GM21447 (cell line): ENCODE data around the gene RNF4.
A peak's percentile ranks its signal among the peaks of the same experiment; 100 is the strongest.
"Not testable (repeated sequence)": the region's sequence is repeated elsewhere in the genome, so short reads cannot be mapped to it uniquely, and the experiment has no call there.

Source experiments
- ATAC-seq: cut with Tn5 transposase; IDR thresholded peaks from one replicate; pipeline ENCODE4 v1.9.1; 2021; ENCODE audit not compliant: unreplicated experiment

Gene RNF4

DNA sequence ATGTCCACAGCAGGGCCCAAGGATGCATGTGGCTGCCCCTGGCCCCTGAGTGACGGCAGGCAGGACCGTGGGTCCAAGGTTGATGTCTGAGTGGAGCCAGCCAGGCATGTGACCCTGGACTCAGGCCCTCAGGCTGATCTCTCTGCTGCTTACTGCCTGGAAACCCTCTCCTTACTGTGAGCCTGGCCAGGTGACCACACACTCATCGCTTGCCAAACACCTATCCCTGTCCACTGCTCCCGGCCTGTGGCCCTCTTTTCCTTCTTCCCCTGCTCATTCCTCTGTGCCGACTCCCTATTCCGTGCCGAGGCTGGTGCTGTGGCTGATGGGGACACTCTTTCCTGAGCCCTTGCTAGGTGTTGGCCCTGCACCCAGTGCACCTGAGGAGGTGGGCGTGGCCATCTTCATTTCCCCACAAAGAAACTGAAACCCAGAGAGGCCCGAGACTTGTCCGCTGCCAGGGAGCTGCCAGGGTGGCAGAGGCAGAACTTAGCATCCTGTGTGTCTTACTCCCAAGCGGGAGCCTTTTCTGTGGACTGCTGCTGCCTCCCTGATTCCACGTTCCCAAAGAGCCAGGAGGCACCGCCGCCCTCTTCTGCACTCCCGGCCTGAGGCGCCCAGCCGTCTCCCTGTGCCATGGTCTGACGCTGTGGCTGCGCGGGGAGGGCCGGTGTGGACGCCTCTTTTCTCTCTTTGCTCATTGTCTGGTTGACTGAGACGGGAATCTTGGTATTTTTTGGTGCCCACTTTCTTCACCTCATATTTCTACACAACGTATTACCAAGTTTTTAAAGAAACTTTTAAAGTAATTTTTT lies 11.2 kb upstream of the RNF4 start:
- no peak for ATAC-seq

DNA sequence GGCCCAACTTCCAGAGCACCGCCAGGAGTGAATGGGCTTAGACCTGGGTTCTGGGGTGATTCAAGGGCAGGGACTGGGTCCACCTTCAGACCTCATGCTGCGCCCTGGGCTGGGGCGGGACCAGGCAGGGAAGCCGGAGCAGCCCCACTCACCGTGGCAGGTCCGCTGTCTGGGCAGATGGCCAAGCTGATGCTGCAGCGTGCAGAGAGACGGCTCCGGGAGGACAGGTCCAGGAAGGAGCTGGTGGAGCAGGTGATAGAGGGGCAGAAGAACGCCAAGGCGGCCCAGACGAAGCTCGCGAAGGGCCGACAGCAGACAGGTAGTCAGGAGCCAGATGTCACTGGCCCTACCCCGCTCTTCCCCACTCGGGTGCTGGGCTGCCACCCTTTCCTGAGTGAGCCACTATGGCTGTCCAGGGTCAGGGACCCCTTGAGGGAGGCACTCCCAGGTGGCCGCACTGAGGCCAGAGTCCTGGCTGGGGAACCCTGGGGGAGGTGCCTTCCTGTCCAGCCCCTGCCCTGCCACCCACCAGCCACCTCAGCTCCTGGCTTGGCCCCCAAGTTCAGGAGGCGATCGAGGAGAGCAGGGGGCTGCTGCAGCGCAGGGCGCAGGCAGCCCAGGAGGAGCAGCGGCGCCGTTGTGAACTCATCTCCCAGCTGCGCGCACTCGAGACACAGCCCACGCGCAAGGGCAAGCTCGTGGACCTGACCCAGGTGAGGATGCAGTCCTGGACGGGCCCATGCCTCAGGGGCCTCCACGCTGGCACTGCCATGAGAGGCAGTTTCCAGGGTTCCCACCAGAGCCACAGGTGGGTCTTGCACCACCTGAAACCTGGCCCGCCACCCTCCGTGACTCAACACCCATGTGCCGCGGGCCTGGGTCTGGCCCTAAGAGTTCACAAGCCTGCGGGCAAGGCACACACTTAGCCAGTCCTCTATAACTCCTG lies 10.1 kb upstream of the RNF4 start:
- ATAC-seq: no peak

DNA sequence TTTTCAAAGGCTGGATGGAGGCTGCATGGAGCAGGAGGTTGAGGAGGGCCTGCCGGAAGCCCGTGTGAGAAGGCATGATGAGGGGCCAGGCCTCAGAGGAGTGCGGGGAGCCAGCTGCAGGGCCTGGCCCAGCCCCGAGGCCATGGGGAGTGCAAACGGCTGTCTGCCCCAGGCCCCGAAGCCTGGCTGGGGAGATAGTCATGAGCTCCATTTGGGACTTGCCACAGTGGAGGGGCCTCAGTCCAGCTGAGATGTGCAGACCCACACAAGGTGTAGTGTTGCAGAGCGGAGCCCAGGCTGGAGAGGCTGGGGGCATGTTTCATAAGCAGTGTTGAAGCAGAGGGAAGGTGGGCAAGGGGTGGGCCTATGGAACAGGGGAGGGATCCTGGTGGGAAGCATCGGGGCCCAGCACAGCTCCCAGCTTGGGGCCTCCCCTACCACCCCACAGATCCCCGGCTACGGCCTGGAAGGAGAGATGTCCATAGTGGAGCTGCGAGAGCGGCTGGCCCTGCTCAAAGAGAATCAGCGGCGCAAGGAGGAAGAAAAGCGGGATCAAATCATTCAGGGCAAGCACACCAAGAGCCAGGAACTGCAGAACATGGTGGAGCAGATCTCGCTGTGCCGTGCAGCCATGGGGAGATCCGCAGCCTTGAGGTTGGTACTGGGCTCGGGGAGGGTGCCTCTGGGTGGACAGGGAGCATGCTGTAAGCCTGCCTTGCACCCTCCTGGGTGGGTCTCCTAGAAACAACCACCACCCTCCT lies 9.1 kb upstream of the RNF4 start:
- ATAC-seq: no peak

DNA sequence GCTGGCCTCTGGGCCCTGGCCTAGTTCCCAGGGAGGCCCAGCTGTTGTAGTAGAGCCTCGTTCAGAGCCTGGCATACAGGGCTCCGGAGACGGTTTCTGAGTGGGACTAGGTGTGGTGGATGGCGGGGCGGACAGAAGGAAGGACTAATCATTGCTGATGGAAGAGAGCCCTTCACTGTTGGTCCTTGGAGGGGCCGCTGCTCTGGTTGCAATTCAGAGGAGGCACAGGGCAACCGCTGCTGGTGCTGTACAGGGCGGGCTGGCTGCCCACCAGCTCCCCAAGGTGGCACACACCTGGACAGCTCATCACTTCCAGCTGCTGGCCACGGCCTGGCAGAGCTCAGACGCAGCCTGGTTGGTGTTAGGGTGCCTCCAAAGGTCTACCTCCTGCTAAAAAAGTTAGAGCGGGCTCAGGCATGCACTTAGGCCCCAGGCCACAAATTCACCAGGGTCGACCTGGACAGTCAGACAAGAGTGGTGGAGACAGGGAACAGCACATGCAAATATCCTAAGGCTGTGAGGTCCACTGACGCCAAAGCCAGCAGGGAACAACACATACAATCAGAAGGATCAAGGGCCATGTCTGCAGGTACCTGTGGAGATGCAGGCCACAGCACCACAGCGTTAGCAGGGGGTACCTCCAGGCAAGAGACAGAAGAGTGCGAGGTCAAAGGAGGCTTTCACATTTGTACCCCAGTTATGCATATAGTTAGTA lies 7.5 kb upstream of the RNF4 start:
- no peak for ATAC-seq

DNA sequence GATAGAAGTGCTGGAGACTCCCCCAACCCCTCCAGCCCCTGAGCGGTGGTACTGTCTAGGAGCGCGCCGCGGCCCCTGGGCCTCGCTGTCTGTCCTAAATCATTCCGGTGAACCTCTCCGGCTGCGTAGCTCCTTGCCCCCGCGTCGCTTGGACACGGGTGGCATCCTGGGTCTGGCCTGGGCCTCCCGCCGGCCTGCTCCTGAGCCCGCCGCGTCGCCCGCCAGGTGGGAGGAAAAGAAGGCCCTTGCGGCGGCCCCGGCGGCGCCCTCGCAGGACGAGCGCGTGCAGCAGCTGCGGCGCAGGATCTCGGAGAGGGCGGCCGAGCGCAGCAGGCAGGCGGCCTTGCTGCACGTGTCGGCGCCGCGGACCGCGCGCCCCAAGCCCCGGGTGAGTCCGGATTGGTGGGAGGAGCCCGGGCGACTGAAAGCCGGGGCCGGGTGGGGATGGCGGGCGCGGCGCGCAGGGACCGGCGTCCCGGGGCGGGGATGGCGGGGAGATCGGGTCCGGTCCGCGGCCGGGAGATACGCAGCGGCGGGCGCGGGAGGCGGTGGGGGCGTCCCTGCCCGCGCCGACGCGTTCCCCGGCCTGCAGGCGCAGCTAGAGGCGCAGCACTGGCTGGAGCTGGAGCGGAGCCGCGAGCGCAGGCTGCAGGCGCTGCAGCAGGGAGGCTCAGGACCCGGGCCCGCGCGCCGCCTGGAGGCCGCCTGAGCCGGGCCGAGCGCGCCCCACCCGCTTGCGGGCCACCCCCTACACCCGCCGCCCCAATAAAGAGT lies 6.5 kb upstream of the RNF4 start:
- peak; percentile 68 for ATAC-seq

DNA sequence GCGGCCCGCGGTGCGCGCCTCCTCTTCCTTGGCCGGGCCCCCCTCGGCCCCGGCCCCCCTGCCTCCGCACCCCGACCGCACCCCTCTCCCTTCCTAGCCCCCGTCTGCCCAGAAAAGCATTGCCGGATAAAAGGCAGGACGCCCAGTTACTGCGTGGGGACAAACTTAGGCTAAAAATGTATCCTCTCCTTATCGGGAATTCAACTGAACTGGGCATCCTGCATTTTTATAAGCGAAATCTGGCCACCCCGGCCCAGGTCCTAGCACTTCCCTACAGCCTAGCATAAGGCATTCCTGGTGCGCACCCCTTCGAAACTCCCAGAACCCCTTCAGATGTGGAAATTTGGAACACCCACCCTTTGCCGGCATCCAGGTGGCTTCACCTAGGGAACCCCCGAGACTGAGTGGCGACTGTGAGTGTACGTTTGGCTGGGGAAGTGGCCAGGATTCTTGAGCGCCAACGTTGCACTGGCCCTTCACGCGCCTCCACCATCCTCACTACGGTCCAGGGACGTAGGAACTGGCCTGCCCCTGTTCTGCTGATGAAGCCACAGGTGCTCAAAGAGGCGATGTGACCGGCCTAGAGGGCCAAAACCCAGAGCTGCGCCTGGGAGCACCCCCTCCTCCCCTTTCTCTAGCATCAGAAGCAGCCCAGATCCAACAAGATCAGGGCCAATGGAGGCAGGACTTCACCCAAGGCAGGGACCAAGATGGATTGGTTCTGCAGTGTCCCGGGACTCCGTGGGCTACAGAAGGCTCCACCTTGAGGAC lies 5.7 kb upstream of the RNF4 start:
- no peak for ATAC-seq

DNA sequence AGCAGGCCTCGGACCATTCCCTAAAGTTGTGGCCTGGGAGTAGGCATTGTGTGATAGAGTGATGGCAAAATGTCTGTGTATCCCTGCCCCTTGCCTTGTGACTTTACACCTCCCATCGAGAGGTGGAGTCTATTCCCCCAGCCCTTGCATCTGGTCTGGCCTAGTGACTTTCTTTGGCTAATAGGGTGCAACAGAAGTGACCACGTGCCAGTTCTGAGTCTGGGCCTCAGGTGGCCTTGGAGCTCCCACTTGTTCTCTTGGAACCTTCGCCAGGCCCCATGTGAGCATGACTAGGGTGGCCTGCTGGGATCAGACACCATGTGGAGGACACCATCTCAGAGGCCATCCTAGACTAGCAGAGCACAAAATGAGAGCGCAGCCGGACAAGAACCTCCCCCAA lies 3.9 kb upstream of the RNF4 start:
- ATAC-seq: no peak

DNA sequence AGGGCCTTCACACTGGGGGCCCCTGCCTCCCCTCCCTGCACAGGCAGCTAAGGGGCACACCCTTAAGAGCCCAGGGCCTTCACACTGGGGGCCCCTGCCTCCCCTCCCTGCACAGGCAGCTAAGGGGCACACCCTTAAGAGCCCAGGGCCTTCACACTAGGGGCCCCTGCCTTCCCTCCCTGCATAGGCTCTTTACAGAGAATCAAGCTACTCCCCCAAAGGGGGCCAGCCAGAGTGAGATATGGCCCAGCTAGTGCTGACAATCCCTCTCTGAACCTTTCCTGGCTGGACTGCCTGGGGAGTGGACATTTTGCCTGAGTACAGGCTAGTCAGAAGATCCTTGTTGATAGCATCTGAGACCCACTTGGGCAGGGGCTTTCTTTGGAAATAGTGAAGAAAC lies 3.4 kb upstream of the RNF4 start:
- ATAC-seq: not testable (repeated sequence)

DNA sequence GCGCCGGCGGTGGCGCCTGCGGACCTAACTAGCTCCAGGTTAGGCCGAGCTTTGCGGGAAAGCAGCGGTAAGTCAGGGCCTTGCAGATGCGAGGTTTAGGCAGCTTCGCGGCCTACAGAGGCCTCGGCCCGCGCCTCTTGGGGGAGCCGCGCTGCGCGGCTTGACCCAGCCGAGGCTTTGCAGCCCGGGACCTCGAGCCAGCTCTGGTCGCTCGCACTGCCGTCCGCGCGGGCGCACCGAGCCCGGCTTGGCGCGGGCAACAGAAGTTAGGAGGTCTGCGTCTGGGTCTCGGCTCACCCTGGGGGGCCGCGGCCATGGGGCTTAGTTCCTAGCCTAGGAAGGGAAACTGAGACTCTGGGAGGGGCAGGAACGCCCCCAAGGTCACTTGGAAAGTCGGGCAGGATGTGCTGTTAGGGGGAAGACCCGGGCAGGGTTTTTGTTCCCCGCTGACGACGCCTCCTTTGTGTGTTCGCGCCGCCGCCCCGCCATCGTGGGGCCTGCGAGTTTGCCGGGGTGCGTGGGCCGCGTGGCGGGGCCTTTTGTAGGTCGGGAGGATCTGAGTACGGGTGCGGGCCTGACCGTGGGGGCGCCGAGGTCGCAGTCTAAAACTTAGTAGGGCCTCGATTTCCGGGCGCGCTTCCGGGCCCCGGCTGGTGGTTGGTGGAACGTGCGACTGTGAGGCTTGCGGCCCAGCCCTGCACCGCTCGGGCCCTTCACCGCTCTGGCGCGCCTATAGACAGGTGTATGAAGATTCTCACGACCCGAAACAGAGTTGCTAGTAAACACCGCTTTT lies 482 bp downstream of the RNF4 start:
- ATAC-seq: peak; percentile 58

DNA sequence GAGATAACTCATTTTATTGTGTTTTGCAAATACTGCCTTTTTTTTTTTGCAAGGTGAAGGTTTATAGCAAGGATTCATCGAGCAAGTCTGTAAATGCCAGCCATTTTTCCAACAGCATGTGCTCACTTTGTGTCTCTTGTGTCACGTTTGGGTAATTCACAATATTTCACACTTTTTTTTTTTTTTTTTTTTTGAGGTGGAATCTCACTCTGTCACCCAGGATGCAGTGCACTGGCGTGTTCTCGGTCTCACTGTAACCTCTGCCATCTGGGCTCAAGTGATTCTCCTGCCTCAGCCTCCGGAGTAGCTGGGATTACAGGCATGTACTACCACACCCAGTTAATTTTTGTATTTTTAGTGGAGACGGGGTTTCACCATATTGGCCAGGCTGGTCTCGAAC lies 1.9 kb downstream of the RNF4 start:
- no peak for ATAC-seq

DNA sequence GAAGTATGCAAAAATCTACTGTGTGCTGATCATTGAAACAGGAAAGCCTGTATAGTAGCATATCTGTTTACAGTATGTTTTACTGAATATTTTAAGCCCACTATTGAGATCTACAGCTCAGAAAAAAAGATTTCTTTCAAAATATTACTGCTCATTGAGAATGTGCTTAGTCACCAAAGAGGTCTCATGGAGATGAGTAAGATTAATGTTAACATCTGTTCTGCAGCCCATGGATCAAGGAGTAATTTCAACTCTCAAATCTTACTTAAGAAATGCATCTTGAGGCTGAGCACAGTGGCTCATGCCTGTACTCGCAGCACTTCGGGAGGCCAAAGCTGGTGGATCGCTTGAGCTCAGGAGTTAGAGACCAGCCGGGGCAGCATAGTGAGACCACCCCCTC lies 3.3 kb downstream of the RNF4 start:
- no peak for ATAC-seq

DNA sequence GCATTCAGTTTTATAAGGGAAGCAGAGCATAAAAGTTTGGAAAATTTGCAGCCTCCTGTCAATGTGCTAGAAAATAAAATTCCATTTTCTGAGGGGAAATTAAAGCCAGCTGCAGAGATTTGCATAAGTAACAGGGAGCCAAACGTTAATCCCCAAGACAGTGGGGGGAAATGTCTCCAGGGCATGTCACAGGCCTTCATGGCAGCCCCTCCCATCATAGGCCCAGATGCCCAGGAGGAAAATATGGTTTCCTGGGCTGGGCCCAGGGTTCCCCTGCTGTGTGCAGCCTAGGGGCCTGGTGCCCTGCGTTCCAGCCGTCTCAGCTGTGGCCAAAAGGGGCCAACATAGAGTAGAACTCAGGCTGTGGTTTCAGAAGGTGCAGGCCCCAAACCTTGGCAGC lies 9.3 kb downstream of the RNF4 start:
- ATAC-seq: no peak

DNA sequence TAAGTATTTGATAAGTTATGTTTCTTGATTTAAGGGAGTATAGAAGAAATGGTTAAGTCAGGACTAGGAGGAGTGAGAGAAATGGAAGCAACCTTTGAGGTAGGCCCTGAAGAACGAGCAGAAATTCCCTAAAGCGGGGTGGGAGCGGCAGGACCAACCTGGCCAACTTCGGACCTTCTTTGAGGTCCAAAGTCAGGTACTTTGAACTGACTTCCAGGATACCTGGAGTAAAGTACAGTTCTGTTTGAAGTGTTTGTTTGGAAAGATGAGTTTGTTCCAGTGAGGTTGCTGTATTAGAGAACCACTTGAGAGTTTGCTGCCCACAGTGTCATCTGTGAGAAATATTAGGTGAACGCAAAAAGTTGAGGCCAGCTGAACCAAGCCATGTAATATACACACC lies 11.7 kb downstream of the RNF4 start:
- ATAC-seq: no peak

DNA sequence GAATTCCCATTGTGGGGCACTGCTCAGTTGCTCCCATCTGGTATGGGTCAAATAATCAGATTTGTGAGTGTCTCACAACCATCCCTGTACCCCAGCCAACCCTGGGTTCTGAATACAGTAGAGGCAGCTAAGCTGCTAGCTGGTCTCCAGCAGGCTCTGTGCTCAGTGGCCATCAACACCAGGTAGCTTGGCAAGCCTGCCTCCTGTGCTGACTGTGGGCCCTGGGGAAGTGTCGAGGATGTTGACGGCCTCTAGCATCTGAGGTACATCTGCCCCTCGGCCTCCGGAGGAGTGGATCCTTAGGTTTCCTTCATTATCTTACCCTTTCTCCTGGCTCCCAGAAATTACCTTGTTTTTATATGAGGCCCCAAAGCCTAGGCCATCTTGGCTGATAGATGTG lies 13.3 kb downstream of the RNF4 start:
- no peak for ATAC-seq

DNA sequence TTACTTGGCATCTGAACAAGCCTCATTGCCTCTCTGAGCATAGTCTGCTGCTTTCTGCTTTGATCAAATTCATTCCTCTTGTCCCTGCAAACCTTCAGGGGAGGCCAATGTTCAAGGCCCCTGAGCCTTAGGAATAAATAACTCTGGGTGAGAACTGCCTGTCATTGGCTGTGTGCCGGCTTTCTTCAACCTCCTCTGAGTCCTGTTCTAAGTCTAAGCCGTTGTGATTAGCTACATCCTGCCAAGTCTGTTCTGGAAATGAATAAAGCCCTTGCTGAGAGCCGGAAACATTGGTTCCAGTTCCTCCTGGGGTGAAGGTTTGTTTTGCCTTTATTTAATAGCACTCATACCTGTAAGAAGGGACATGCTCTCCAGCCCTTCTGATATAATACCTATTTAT lies 13.8 kb downstream of the RNF4 start:
- ATAC-seq: peak; percentile 55

DNA sequence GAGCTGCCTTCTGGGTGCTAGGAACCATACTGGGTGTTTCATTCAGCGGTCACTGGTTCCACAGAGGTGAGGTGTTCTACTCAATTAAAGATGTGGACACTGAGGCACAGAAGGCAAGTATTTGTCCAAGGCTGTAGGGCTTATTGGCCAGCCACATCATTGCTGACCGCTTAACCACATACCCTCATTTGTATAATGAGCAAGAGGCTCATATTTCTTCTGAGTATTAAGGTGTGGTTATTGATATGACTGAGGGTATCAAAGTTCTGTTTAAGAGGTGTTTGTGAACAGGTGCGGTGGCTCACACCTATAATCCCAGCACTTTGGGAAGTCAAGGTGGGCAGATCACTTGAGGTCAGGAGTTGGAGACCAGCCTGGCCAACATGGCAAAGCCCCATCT lies 14.3 kb downstream of the RNF4 start:
- no peak for ATAC-seq

DNA sequence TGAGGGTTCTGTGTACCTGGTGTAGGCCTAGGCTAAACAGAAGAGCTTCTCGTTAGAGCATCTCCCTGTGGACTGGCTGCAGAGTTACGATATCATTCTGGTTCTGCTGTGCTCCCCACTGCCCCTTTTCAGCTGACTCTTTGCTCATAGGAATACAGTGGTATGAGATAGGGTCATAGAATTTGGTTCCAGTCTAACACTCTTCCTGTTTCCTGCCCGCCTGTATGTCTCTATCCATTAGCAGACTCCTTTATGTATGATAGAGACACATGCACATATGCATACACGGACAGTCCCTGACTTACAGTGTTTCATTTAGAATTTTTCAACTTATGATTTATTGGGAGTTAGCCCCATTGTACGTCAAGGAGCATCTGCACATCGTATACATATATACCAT lies 15.3 kb downstream of the RNF4 start:
- no peak for ATAC-seq

DNA sequence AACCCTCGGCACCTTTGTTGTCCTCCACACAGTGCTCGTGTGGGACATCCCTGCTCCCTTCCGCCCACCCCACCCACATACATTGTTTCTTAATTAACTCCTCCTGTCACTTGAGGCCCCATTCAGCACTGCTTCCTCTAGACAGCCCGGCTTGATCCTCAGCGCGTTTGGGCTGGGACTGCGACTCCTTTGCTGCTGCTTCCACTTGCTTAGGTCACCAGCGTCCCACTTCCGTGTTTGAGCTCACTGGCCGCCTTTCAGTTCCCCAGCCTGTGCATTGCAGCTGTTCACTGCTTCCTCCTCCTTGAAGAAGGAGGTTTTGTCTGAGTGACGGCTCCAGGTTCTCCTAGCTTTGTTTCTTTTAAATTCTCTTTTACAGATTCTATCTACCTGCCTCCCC lies 16.1 kb downstream of the RNF4 start:
- peak; percentile 72 for ATAC-seq

DNA sequence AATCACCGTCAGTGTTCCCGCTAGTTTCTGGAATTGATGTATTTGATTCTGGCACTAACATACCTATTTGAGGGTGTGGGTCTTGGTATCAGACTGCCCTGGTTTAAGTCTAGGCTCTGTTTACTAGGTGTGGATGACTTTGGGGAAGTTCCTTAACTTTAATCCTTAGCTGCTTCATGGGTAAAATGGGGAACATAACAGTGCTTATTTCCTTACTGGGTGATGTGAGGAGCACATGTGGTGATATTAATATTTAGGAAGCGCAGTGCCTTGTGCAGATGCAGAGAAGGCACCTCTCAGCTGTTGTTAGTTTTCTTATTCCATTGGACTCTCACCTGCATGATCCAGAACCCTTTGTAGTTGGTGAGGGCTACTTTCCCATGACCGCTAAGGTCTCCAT lies 17.1 kb downstream of the RNF4 start:
- no peak for ATAC-seq
